Activated CD8-positive, alpha-beta memory T cell treated with anti-CD3 and anti-CD28 coated beads, Interleukin-2, amount 50 U/mL, for 24 hours (primary cell): ENCODE results near the gene DDR2.
"Not testable (repeated sequence)": the region's sequence is repeated elsewhere in the genome, so short reads cannot be mapped to it uniquely, and the experiment has no call there.

Experiments used
- DNase-seq: peaks from one replicate; pipeline ENCODE4 v3.0.0-alpha.2; 2020; ENCODE audit errors: extremely low read depth

The DDR2 gene

GRCh38 chr1:162632217-162632666 lies at the start of gene DDR2:
DDR2 (plus strand) TSS chr1:162632464; CDS start chr1:162719064, 86,600 bp downstream.
- DNase-seq, result no peak

GRCh38 chr1:162582901-162583300 lies 49.4 kb upstream of the DDR2 start:
- not testable (repeated sequence) for DNase-seq

GRCh38 chr1:162585101-162585500 lies 47.2 kb upstream of the DDR2 start:
- not testable (repeated sequence) for DNase-seq

GRCh38 chr1:162587347-162587746 lies 44.9 kb upstream of the DDR2 start:
- DNase-seq, result no peak

GRCh38 chr1:162587761-162588260 lies 44.5 kb upstream of the DDR2 start:
- no peak for DNase-seq

GRCh38 chr1:162590101-162590500 lies 42.2 kb upstream of the DDR2 start:
- no peak for DNase-seq

GRCh38 chr1:162590686-162591085 lies 41.6 kb upstream of the DDR2 start:
- DNase-seq, result no peak

- no peak for DNase-seq
Observed at GRCh38 chr1:162596514-162597170, 35.6 kb upstream of the DDR2 start.

GRCh38 chr1:162599451-162599850 lies 32.8 kb upstream of the DDR2 start:
- DNase-seq, result no peak

- DNase-seq, result not testable (repeated sequence)
Observed at GRCh38 chr1:162603117-162603516, 29.1 kb upstream of the DDR2 start.

GRCh38 chr1:162605225-162605927 lies 26.9 kb upstream of the DDR2 start:
- no peak for DNase-seq

GRCh38 chr1:162609306-162609705 lies 23.0 kb upstream of the DDR2 start:
- no peak for DNase-seq

GRCh38 chr1:162612606-162613400 lies 19.5 kb upstream of the DDR2 start:
- no peak for DNase-seq

GRCh38 chr1:162616848-162617247 lies 15.4 kb upstream of the DDR2 start:
- no peak for DNase-seq

GRCh38 chr1:162617513-162617912 lies 14.8 kb upstream of the DDR2 start:
- no peak for DNase-seq

GRCh38 chr1:162619076-162619475 lies 13.2 kb upstream of the DDR2 start:
- DNase-seq, result no peak

GRCh38 chr1:162621256-162621655 lies 11.0 kb upstream of the DDR2 start:
- DNase-seq, result no peak

GRCh38 chr1:162625679-162626078 lies 6.6 kb upstream of the DDR2 start:
- no peak for DNase-seq

GRCh38 chr1:162626094-162626493 lies 6.2 kb upstream of the DDR2 start:
- no peak for DNase-seq

GRCh38 chr1:162626761-162627160 lies 5.5 kb upstream of the DDR2 start:
- no peak for DNase-seq

GRCh38 chr1:162627662-162628296 lies 4.5 kb upstream of the DDR2 start:
- DNase-seq, result no peak

- DNase-seq, result no peak
Observed at GRCh38 chr1:162629077-162629627, 3.1 kb upstream of the DDR2 start.
